ENCODE results near the gene AVP. TPM values are rescaled to one million over a fixed set of nuclear protein-coding genes. Genes with fewer than 3 reads are reported as not detected.
"Not testable (repeated sequence)": the region's sequence is repeated elsewhere in the genome, so short reads cannot be mapped to it uniquely, and the experiment has no call there.

Gene AVP
- total RNA-seq, 2 experiments from 2014 or later = not detected

GRCh38 chr20:3092611-3093379, 8.3 kb upstream of the AVP start:
- peaks cover 10% of the 10 kb centered on the region for H3K27me3 Mint-ChIP-seq
- intact Hi-C loops (cut with micrococcal nuclease) = loop anchor here (10.0 kb wide), 1 partner anchor 62 kb away; the partner anchor contains the start of genes FASTKD5 and UBOX5
- peak; percentile 54 for DNase-seq
- H3K9me3 Mint-ChIP-seq = no peaks in the 10 kb centered on the region
- H3K4me1 Mint-ChIP-seq (ENCODE audit: low read depth) = peaks cover 14% of the 10 kb centered on the region
- ChIA-PET CTCF (interaction anchor here (0.7 to 1.0 kb wide), 2 partner anchors 8 to 349 kb away, joined by 3 to 4 read pairs; no protein-coding TSS in a partner anchor), POLR2A (interaction anchor here (0.6 to 1.4 kb wide), 2 partner anchors 10 to 41 kb away, joined by 3 to 4 read pairs; no protein-coding TSS in a partner anchor)
- peak overlapping the region; percentile 62 for H3K27ac Mint-ChIP-seq
- H3K4me3 Mint-ChIP-seq = peak overlapping the region; percentile 74
- no peaks in the 10 kb centered on the region for H3K36me3 Mint-ChIP-seq

- Mint-ChIP-seq H3K27ac (no peak overlapping the region), H3K36me3 (no peaks in the 10 kb centered on the region), H3K4me1 (ENCODE audit: low read depth) (peaks cover 14% of the 10 kb centered on the region), H3K4me3 (no peak overlapping the region), H3K27me3 (peaks cover 10% of the 10 kb centered on the region), H3K9me3 (no peaks in the 10 kb centered on the region)
- intact Hi-C loops (cut with micrococcal nuclease) = loop anchor here (10.0 kb wide), 1 partner anchor 64 kb away; the partner anchor contains the start of genes FASTKD5 and UBOX5
- ChIA-PET POLR2A (no interaction called here), CTCF (no interaction called here)
- no peak for DNase-seq
These were observed 6.0 kb upstream of the AVP start for GRCh38 chr20:3090565-3090964.

GRCh38 chr20:3088031-3088430, 3.5 kb upstream of the AVP start:
- DNase-seq = no peak
- Mint-ChIP-seq H3K9me3 (no peaks in the 10 kb centered on the region), H3K27me3 (peaks cover 22% of the 10 kb centered on the region), H3K4me3 (no peak overlapping the region), H3K4me1 (ENCODE audit: low read depth) (peaks cover 9% of the 10 kb centered on the region), H3K36me3 (no peaks in the 10 kb centered on the region), H3K27ac (no peak overlapping the region)
- intact Hi-C loops (cut with micrococcal nuclease) = no loop called here
- POLR2A ChIA-PET = no interaction called here
- CTCF ChIA-PET = interaction anchor here (1.0 kb wide), 1 partner anchor 35 kb away, joined by 4 read pairs; no protein-coding TSS in a partner anchor

GRCh38 chr20:3085571-3086072, 1.1 kb upstream of the AVP start:
- no peak overlapping the region for H3K27ac Mint-ChIP-seq

GRCh38 chr20:3084986-3085360, 449 bp upstream of the AVP start:
- Mint-ChIP-seq H3K27me3 (peaks cover 30% of the 10 kb centered on the region), H3K36me3 (no peaks in the 10 kb centered on the region), H3K27ac (no peak overlapping the region), H3K9me3 (no peaks in the 10 kb centered on the region), H3K4me1 (ENCODE audit: low read depth) (peaks cover 12% of the 10 kb centered on the region), H3K4me3 (no peak overlapping the region)
- intact Hi-C loops (cut with micrococcal nuclease) = no loop called here
- CTCF ChIA-PET = no interaction called here
- no peak for DNase-seq
- POLR2A ChIA-PET = no interaction called here

More at GRCh38 chr20:3085571-3086072, 1.1 kb upstream of the AVP start:
- ChIA-PET POLR2A (no interaction called here), CTCF (interaction anchor here (0.9 kb wide), 1 partner anchor 32 kb away, joined by 4 read pairs; no protein-coding TSS in a partner anchor)
- no peaks in the 10 kb centered on the region for H3K36me3 Mint-ChIP-seq
- intact Hi-C loops (cut with micrococcal nuclease) = no loop called here
- H3K4me3 Mint-ChIP-seq = no peak overlapping the region
- DNase-seq = no peak
- peaks cover 27% of the 10 kb centered on the region for H3K27me3 Mint-ChIP-seq
- H3K9me3 Mint-ChIP-seq = no peaks in the 10 kb centered on the region
- H3K4me1 Mint-ChIP-seq (ENCODE audit: low read depth) = peaks cover 12% of the 10 kb centered on the region

- H3K4me1 Mint-ChIP-seq (ENCODE audit: low read depth) = peaks cover 12% of the 10 kb centered on the region
- H3K27me3 Mint-ChIP-seq = peaks cover 38% of the 10 kb centered on the region
- no peak overlapping the region for H3K27ac Mint-ChIP-seq
- H3K4me3 Mint-ChIP-seq = peak overlapping the region; percentile 26
- no peak for DNase-seq
- intact Hi-C loops (cut with micrococcal nuclease) = no loop called here
- ChIA-PET CTCF (interaction anchor here (1.5 kb wide), 1 partner anchor 30 kb away, joined by 5 read pairs; no protein-coding TSS in a partner anchor), POLR2A (interaction anchor here (1.0 kb wide), 1 partner anchor 9 kb away, joined by 4 read pairs; no protein-coding TSS in a partner anchor)
- H3K36me3 Mint-ChIP-seq = no peaks in the 10 kb centered on the region
- no peaks in the 10 kb centered on the region for H3K9me3 Mint-ChIP-seq
These were observed 1.3 kb downstream of the AVP start for GRCh38 chr20:3082955-3083952.

- DNase-seq = no peak
- Mint-ChIP-seq H3K9me3 (no peaks in the 10 kb centered on the region), H3K4me1 (ENCODE audit: low read depth) (peaks cover 18% of the 10 kb centered on the region), H3K27me3 (peaks cover 39% of the 10 kb centered on the region), H3K36me3 (no peaks in the 10 kb centered on the region), H3K27ac (no peak overlapping the region), H3K4me3 (peak overlapping the region; percentile 15)
- ChIA-PET CTCF (interaction anchor here (1.5 kb wide), 1 partner anchor 29 kb away, joined by 5 read pairs; no protein-coding TSS in a partner anchor), POLR2A (interaction anchor here (1.0 kb wide), 1 partner anchor 10 kb away, joined by 4 read pairs; no protein-coding TSS in a partner anchor)
- intact Hi-C loops (cut with micrococcal nuclease) = no loop called here
These were observed 2.1 kb downstream of the AVP start for GRCh38 chr20:3082306-3082951.

GRCh38 chr20:3081641-3082040, 2.9 kb downstream of the AVP start:
- Mint-ChIP-seq H3K4me3 (no peak overlapping the region), H3K9me3 (no peaks in the 10 kb centered on the region), H3K36me3 (no peaks in the 10 kb centered on the region), H3K27me3 (peaks cover 39% of the 10 kb centered on the region), H3K27ac (no peak overlapping the region), H3K4me1 (ENCODE audit: low read depth) (peaks cover 24% of the 10 kb centered on the region)
- CTCF ChIA-PET = no interaction called here
- intact Hi-C loops (cut with micrococcal nuclease) = no loop called here
- POLR2A ChIA-PET = no interaction called here
- no peak for DNase-seq

- no peaks in the 10 kb centered on the region for H3K9me3 Mint-ChIP-seq
- CTCF ChIA-PET = no interaction called here
- H3K4me1 Mint-ChIP-seq (ENCODE audit: low read depth) = peaks cover 24% of the 10 kb centered on the region
- H3K36me3 Mint-ChIP-seq = no peaks in the 10 kb centered on the region
- H3K27ac Mint-ChIP-seq = no peak overlapping the region
- POLR2A ChIA-PET = no interaction called here
- no peak overlapping the region for H3K4me3 Mint-ChIP-seq
- DNase-seq = no peak
- peaks cover 39% of the 10 kb centered on the region for H3K27me3 Mint-ChIP-seq
- intact Hi-C loops (cut with micrococcal nuclease) = no loop called here
These were observed 3.6 kb downstream of the AVP start for GRCh38 chr20:3080939-3081388.

GRCh38 chr20:3077618-3078134, 6.8 kb downstream of the AVP start:
- ChIA-PET CTCF (interaction anchor here (0.5 to 1.4 kb wide), 4 partner anchors 24 to 215 kb away, joined by 3 to 9 read pairs (median 4); no protein-coding TSS in a partner anchor), POLR2A (interaction anchor here (0.5 to 1.3 kb wide), 3 partner anchors 24 to 425 kb away, joined by 3 to 5 read pairs (median 4); partner anchors contain the start of gene NOP56)
- Mint-ChIP-seq H3K36me3 (no peaks in the 10 kb centered on the region), H3K4me3 (no peak overlapping the region), H3K27me3 (peaks cover 28% of the 10 kb centered on the region), H3K9me3 (no peaks in the 10 kb centered on the region), H3K27ac (no peak overlapping the region), H3K4me1 (ENCODE audit: low read depth) (peaks cover 27% of the 10 kb centered on the region)
- DNase-seq = peak; percentile 29
- intact Hi-C loops (cut with micrococcal nuclease) = loop anchor here (1.0 to 10.0 kb wide), 3 partner anchors 23 to 97 kb away; partner anchors contain the start of gene LZTS3

GRCh38 chr20:3075315-3075714, 9.2 kb downstream of the AVP start:
- H3K9me3 Mint-ChIP-seq, H3K27ac Mint-ChIP-seq, H3K36me3 Mint-ChIP-seq, H3K4me3 Mint-ChIP-seq, POLR2A ChIA-PET, H3K27me3 Mint-ChIP-seq, DNase-seq: not testable (repeated sequence)
- intact Hi-C loops (cut with micrococcal nuclease) = loop anchor here (5.0 to 10.0 kb wide), 2 partner anchors 47 to 99 kb away; partner anchors contain the start of gene LZTS3
- CTCF ChIA-PET = interaction anchor here (2.9 kb wide), 1 partner anchor 22 kb away, joined by 10 read pairs; no protein-coding TSS in a partner anchor
- H3K4me1 Mint-ChIP-seq (ENCODE audit: low read depth) = peaks cover 33% of the 10 kb centered on the region

Data from activated CD4-positive, alpha-beta memory T cell treated with anti-CD3 and anti-CD28 coated beads for 36 hours (primary cell).